Measurements from ENCODE around the gene NPHP1. TPM values are rescaled to one million over a fixed set of nuclear protein-coding genes. Genes with fewer than 3 reads are reported as not detected.

Gene NPHP1
- polyA plus RNA-seq, 3 donors, result 0.51 TPM; not detected in 2

- peaks cover 11 to 22% of the 10 kb centered on the region in 2 donors for H3K4me1 ChIP-seq (ENCODE audit: control insufficient read depth in 1 of 2, insufficient read depth in 2 of 2, low read length in 2 of 2)
- no peaks in the 10 kb centered on the region for H3K79me2 ChIP-seq (ENCODE audit: insufficient read depth, low read length)
- peak overlapping the region in 1 of 7 donors; percentile 28 for H3K27ac Mint-ChIP-seq
- H3K27me3 Mint-ChIP-seq (ENCODE audit: low read depth in 3 of 3), result peaks cover 6 to 22% (median 9%) of the 10 kb centered on the region in 3 donors
- no peak overlapping the region for H3K4me3 Mint-ChIP-seq
- WGBS (ENCODE audit: insufficient coverage), result 96% methylated on average over 9 of the region's 10 CpGs
- H3K36me3 ChIP-seq (replicated peaks in 1 of 2; ENCODE audit: control insufficient read depth in 1 of 2, insufficient read depth in 2 of 2, low read length in 2 of 2), result no peaks in the 10 kb centered on the region
- H4K20me1 ChIP-seq (ENCODE audit: insufficient read depth, low read length), result no peaks in the 10 kb centered on the region
- no peak overlapping the region for H2AFZ ChIP-seq (ENCODE audit: insufficient read depth, low read depth, low read length, poor library complexity, severe bottlenecking)
- no peak overlapping the region for H3K4me2 ChIP-seq (replicated peaks; ENCODE audit: extremely low read depth, low read length, poor library complexity, severe bottlenecking)
- no peak overlapping the region for H3K4me3 ChIP-seq (replicated peaks in 1 of 3; ENCODE audit: low read depth in 2 of 3, low read length in 3 of 3)
- intact Hi-C loops (cut with micrococcal nuclease), result no loop called here
- no peak overlapping the region for H3K9ac ChIP-seq (ENCODE audit: insufficient read depth, low read length, poor library complexity, severe bottlenecking)
- no peaks in the 10 kb centered on the region for H3K36me3 Mint-ChIP-seq
- DNase-seq, result no peak
- H3K4me1 Mint-ChIP-seq, result peaks cover 16% of the 10 kb centered on the region
- H3K9me3 ChIP-seq (replicated peaks in 1 of 2; ENCODE audit: control insufficient read depth in 1 of 2, insufficient read depth in 1 of 2, low read length in 2 of 2), result no peaks in the 10 kb centered on the region
- no peak for TF ChIP-seq CTCF (IDR thresholded peaks at IDR 0.05)
- H3K9me3 Mint-ChIP-seq, result peaks cover 0 to 6% (median 0%) of the 10 kb centered on the region in 7 donors
- no peak overlapping the region for H3K27ac ChIP-seq (ENCODE audit: low read depth in 1 of 2, low read length in 2 of 2)
- peaks cover 0 to 9% of the 10 kb centered on the region in 2 donors for H3K27me3 ChIP-seq (ENCODE audit: control insufficient read depth in 2 of 2, insufficient read depth in 2 of 2, low read length in 2 of 2)
Measured at GRCh38 chr2:110104025-110104771, 100.6 kb downstream of the NPHP1 start.

- Mint-ChIP-seq H3K4me3 (no peak overlapping the region), H3K27ac (peak overlapping the region in 1 of 7 donors; percentile 17), H3K4me1 (peaks cover 16% of the 10 kb centered on the region), H3K36me3 (no peaks in the 10 kb centered on the region), H3K27me3 (ENCODE audit: low read depth in 3 of 3) (peaks cover 6 to 20% (median 9%) of the 10 kb centered on the region in 3 donors), H3K9me3 (peaks cover 0 to 6% (median under 1%) of the 10 kb centered on the region in 7 donors)
- H4K20me1 ChIP-seq (ENCODE audit: insufficient read depth, low read length), result no peaks in the 10 kb centered on the region
- no peak overlapping the region for H2AFZ ChIP-seq (ENCODE audit: insufficient read depth, low read depth, low read length, poor library complexity, severe bottlenecking)
- H3K9ac ChIP-seq (ENCODE audit: insufficient read depth, low read length, poor library complexity, severe bottlenecking), result no peak overlapping the region
- no peaks in the 10 kb centered on the region for H3K79me2 ChIP-seq (ENCODE audit: insufficient read depth, low read length)
- no peaks in the 10 kb centered on the region for H3K9me3 ChIP-seq (replicated peaks in 1 of 2; ENCODE audit: control insufficient read depth in 1 of 2, insufficient read depth in 1 of 2, low read length in 2 of 2)
- peaks cover 11 to 22% of the 10 kb centered on the region in 2 donors for H3K4me1 ChIP-seq (ENCODE audit: control insufficient read depth in 1 of 2, insufficient read depth in 2 of 2, low read length in 2 of 2)
- DNase-seq, result no peak
- H3K36me3 ChIP-seq (replicated peaks in 1 of 2; ENCODE audit: control insufficient read depth in 1 of 2, insufficient read depth in 2 of 2, low read length in 2 of 2), result no peaks in the 10 kb centered on the region
- TF ChIP-seq CTCF (IDR thresholded peaks at IDR 0.05), result no peak
- H3K4me3 ChIP-seq (replicated peaks in 1 of 3; ENCODE audit: low read depth in 2 of 3, low read length in 3 of 3), result no peak overlapping the region
- peaks cover 0 to 9% of the 10 kb centered on the region in 2 donors for H3K27me3 ChIP-seq (ENCODE audit: control insufficient read depth in 2 of 2, insufficient read depth in 2 of 2, low read length in 2 of 2)
- intact Hi-C loops (cut with micrococcal nuclease), result no loop called here
- 97% methylated on average over 16 of the region's 20 CpGs for WGBS (ENCODE audit: insufficient coverage)
- H3K4me2 ChIP-seq (replicated peaks; ENCODE audit: extremely low read depth, low read length, poor library complexity, severe bottlenecking), result no peak overlapping the region
- H3K27ac ChIP-seq (ENCODE audit: low read depth in 1 of 2, low read length in 2 of 2), result no peak overlapping the region
Measured at GRCh38 chr2:110103061-110103961, 101.5 kb downstream of the NPHP1 start.
